Ishikawa (cell line): ENCODE measurements around the gene RCAN2.

Source experiments
- CEBPB ChIP-seq: IDR thresholded peaks from 2 replicates; pipeline ENCODE4 v1.6.1; 2012
- CREB1 ChIP-seq: IDR thresholded peaks from 2 replicates; pipeline ENCODE4 v1.6.1; 2012; ENCODE audit warnings: low read depth
- EGR1 ChIP-seq: IDR thresholded peaks from 2 replicates; pipeline ENCODE4 v1.6.1; 2012
- EP300 ChIP-seq: IDR thresholded peaks from 2 replicates; pipeline ENCODE4 v1.6.1; 2012; ENCODE audit warnings: borderline replicate concordance
- FOXM1 ChIP-seq: IDR thresholded peaks from 2 replicates; pipeline ENCODE4 v1.6.1; 2012; ENCODE audit warnings: low read depth, borderline replicate concordance
- MAX ChIP-seq: IDR thresholded peaks from 2 replicates; pipeline ENCODE4 v1.6.1; 2012
- NFIC ChIP-seq: IDR thresholded peaks from 2 replicates; pipeline ENCODE4 v1.6.1; 2012
- RAD21 ChIP-seq: IDR thresholded peaks from 2 replicates; pipeline ENCODE4 v1.6.1; 2012; ENCODE audit warnings: low read depth
- REST ChIP-seq: IDR thresholded peaks from 2 replicates; pipeline ENCODE4 v1.6.1; 2012; ENCODE audit warnings: low read depth, mild to moderate bottlenecking
- TAF1 ChIP-seq: IDR thresholded peaks from 2 replicates; pipeline ENCODE4 v1.6.1; 2012; ENCODE audit warnings: low read depth, mild to moderate bottlenecking
- TCF12 ChIP-seq: IDR thresholded peaks from 2 replicates; pipeline ENCODE4 v1.6.1; 2012; ENCODE audit warnings: low read depth
- TEAD4 ChIP-seq: IDR thresholded peaks from 2 replicates; pipeline ENCODE4 v1.6.1; 2012
- USF1 ChIP-seq: IDR thresholded peaks from 2 replicates; pipeline ENCODE4 v1.6.1; 2012
- YY1 ChIP-seq: IDR thresholded peaks from 2 replicates; pipeline ENCODE4 v1.6.1; 2012; ENCODE audit warnings: low read depth
- ZBTB7A ChIP-seq: IDR thresholded peaks from 2 replicates; pipeline ENCODE4 v1.6.1; 2012; ENCODE audit warnings: low read depth

The RCAN2 gene

GRCh38 chr6:46222286-46222685 is 269.0 kb downstream of the RCAN2 start:
- TF ChIP-seq EGR1 (no peak), TCF12 (no peak), ZBTB7A (no peak), TEAD4 (no peak), USF1 (no peak), FOXM1 (no peak), REST (no peak), CEBPB (no peak), CREB1 (no peak), NFIC (no peak)

- no peak for TF ChIP-seq FOXM1
- peak; percentile 96 for TF ChIP-seq RAD21
Measured at GRCh38 chr6:46221222-46221793, 269.9 kb downstream of the RCAN2 start.

- TF ChIP-seq RAD21 (no peak), TEAD4 (no peak), CEBPB (no peak), CREB1 (no peak), TAF1 (no peak), NFIC (no peak), ZBTB7A (no peak)
Measured at GRCh38 chr6:46220352-46221221, 270.7 kb downstream of the RCAN2 start.

GRCh38 chr6:46219661-46220060 is 271.6 kb downstream of the RCAN2 start:
- TF ChIP-seq CREB1, result no peak
- no peak for TF ChIP-seq EP300
- TF ChIP-seq TEAD4, result no peak
- no peak for TF ChIP-seq NFIC
- no peak for TF ChIP-seq CEBPB
- no peak for TF ChIP-seq ZBTB7A
- no peak for TF ChIP-seq YY1
- TF ChIP-seq TAF1, result no peak
- TF ChIP-seq MAX, result no peak
- TF ChIP-seq REST, result no peak
- TF ChIP-seq EGR1, result no peak

GRCh38 chr6:46218457-46218856 is 272.8 kb downstream of the RCAN2 start:
- no peak for TF ChIP-seq CEBPB
- TF ChIP-seq TAF1, result no peak
- TF ChIP-seq EGR1, result no peak
- TF ChIP-seq REST, result no peak
- TF ChIP-seq RAD21, result no peak
- TF ChIP-seq CREB1, result no peak
- TF ChIP-seq TEAD4, result no peak
- TF ChIP-seq TCF12, result no peak
- TF ChIP-seq YY1, result no peak
- no peak for TF ChIP-seq MAX
- TF ChIP-seq NFIC, result no peak
